HG02610 (cell line): ENCODE measurements around the gene DENND2A.
A peak's percentile ranks its signal among the peaks of the same experiment; 100 is the strongest.
"Not testable (repeated sequence)": the region's sequence is repeated elsewhere in the genome, so short reads cannot be mapped to it uniquely, and the experiment has no call there.

Source experiments
- ATAC-seq: cut with Tn5 transposase; IDR thresholded peaks from one replicate; pipeline ENCODE4 v1.9.1; 2021; ENCODE audit warnings: mild to moderate bottlenecking, moderate library complexity; ENCODE audit not compliant: unreplicated experiment

The DENND2A gene

GRCh38 chr7:140673063-140673773, 32.6 kb upstream of the DENND2A start:
- peak; percentile 45 for ATAC-seq

- ATAC-seq, result peak; percentile 55
Observed at GRCh38 chr7:140672382-140673062, 31.9 kb upstream of the DENND2A start, which contains the start of gene ADCK2. ADCK2 (plus strand) TSS chr7:140672945; CDS start chr7:140673331, 386 bp downstream.

GRCh38 chr7:140671966-140672365, 31.4 kb upstream of the DENND2A start:
- no peak for ATAC-seq

- ATAC-seq, result no peak
Observed at GRCh38 chr7:140670343-140670935, 29.8 kb upstream of the DENND2A start.

GRCh38 chr7:140669862-140670261, 29.2 kb upstream of the DENND2A start:
- ATAC-seq, result not testable (repeated sequence)

GRCh38 chr7:140669352-140669751, 28.7 kb upstream of the DENND2A start:
- ATAC-seq, result no peak

- no peak for ATAC-seq
Observed at GRCh38 chr7:140668641-140669040, 28.0 kb upstream of the DENND2A start.

GRCh38 chr7:140667476-140667875, 26.9 kb upstream of the DENND2A start:
- ATAC-seq, result no peak

- not testable (repeated sequence) for ATAC-seq
Observed at GRCh38 chr7:140662938-140663337, 22.3 kb upstream of the DENND2A start.

- ATAC-seq, result no peak
Observed at GRCh38 chr7:140661124-140661523, 20.5 kb upstream of the DENND2A start.

- ATAC-seq, result no peak
Observed at GRCh38 chr7:140659856-140660255, 19.2 kb upstream of the DENND2A start.

- no peak for ATAC-seq
Observed at GRCh38 chr7:140657891-140658290, 17.3 kb upstream of the DENND2A start.

GRCh38 chr7:140656548-140657515, 16.2 kb upstream of the DENND2A start:
- peak; percentile 98 for ATAC-seq

GRCh38 chr7:140655511-140656408, 15.1 kb upstream of the DENND2A start:
- ATAC-seq, result no peak

GRCh38 chr7:140654661-140655060, 14.0 kb upstream of the DENND2A start:
- no peak for ATAC-seq

GRCh38 chr7:140654109-140654387, 13.4 kb upstream of the DENND2A start:
- ATAC-seq, result no peak

GRCh38 chr7:140653319-140654108, 12.9 kb upstream of the DENND2A start:
- ATAC-seq, result no peak

GRCh38 chr7:140650367-140650766, 9.8 kb upstream of the DENND2A start:
- no peak for ATAC-seq

GRCh38 chr7:140649556-140650205, 9.1 kb upstream of the DENND2A start:
- no peak for ATAC-seq
